Activated CD8-positive, alpha-beta memory T cell treated with anti-CD3 and anti-CD28 coated beads, Interleukin-2, amount 50 U/mL, for 1 hour (primary cell): ENCODE measurements around the gene NEDD4L.

Experiments used
- DNase-seq: peaks from one replicate; pipeline ENCODE4 v3.0.0-alpha.2; 2020; ENCODE audit errors: extremely low read depth

Gene NEDD4L

DNA sequence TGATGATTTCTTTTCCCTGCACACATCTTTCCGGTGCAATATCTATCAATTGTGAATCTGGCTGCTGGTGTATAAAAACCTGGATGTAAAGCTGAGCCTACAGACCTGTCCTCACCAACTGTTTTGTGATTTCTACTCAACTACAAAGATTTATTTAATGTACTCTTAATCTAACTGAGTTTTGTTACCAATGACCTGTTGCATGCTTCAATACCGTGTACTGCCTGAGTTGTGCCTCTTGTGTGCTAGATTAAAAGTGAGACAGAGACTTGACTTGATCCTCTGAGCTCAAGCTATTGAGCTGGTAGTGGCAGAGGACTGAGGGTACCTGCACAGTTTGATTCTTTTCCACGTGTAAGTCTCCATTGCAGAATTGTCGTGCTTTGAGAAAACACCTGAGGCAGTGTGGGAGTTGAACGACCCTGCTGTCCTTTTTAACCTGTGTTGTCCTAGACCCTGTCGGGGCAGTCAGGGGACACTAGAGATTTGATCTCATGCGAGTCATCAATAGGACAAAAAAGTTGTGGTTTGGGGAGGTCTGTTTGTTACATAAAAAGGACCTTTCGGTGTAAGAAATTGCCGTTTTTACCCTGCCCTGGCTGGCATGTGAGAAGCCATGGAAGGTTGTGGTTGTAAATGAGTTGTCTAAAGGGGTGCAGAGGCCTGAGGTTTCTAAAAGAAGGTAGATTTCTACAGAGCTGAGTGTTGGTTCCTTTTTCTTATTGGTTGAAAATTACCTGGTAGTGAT lies 353.5 kb downstream of the NEDD4L start:
- DNase-seq, result no peak

DNA sequence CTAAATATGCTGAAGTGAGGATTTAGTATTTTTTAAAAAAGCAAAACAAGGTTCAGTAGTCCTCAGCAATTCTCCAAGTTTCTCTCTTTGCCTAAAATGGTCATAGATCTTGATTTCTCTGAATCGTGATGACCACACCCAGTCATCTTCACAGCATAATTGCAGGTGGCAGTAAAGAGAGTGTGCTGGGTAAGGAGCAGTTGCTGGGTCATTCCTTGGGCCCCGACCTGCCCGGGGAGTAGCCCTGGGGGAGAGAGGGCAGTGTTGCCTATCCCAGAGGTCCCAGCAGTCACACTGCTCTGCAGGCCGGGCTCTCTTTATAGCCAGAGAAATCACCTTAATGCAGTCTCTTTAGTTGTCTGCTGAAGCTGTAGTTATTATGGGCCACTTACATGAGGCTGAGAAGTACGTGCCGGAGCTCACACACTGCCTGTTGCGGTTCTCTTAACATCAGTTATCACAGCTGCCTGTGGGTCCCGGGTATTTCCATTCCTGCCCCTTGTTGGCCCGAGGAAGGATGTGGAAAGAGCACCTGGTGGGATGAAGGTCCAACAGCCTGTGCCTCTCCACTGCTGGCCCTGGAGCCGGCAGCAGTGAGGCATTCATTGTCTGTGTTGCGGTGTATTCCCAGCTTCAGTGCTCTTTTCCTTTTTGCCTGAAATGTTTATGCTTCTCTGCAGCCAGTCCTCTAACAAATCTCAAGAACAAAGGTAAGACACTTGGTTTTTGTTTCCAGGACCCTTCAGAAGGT lies 354.8 kb downstream of the NEDD4L start:
- DNase-seq, result no peak

DNA sequence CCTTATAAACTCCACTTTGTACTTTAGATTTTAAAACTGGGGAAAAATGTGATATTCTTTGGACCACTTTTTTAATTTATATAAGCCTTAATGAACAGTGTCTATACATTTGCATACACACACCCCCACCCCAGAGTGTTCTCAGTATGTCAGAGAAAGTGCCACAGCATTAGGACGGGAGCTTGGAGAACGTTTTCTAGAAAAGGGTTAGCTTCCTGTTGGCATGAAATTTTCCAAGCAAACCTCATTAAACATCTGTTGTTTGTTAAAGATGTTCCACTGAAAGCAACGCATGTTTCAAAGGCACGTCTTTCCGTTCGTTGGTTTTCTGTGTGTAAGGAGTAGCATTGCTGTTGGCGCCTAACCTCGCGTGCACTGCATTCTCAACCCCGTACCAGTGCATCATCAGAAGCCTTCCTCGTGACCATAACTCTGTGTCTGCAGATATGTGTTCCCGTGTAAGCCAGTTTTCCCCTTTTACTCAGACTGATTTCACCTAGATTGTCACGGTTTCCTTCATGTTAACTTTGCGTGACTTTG lies 356.4 kb downstream of the NEDD4L start:
- no peak for DNase-seq

- DNase-seq, result no peak
Observed at GRCh38 chr18:58401191-58401590, 357.2 kb downstream of the NEDD4L start.

GRCh38 chr18:58402247-58402646 lies 358.2 kb downstream of the NEDD4L start:
- no peak for DNase-seq

DNA sequence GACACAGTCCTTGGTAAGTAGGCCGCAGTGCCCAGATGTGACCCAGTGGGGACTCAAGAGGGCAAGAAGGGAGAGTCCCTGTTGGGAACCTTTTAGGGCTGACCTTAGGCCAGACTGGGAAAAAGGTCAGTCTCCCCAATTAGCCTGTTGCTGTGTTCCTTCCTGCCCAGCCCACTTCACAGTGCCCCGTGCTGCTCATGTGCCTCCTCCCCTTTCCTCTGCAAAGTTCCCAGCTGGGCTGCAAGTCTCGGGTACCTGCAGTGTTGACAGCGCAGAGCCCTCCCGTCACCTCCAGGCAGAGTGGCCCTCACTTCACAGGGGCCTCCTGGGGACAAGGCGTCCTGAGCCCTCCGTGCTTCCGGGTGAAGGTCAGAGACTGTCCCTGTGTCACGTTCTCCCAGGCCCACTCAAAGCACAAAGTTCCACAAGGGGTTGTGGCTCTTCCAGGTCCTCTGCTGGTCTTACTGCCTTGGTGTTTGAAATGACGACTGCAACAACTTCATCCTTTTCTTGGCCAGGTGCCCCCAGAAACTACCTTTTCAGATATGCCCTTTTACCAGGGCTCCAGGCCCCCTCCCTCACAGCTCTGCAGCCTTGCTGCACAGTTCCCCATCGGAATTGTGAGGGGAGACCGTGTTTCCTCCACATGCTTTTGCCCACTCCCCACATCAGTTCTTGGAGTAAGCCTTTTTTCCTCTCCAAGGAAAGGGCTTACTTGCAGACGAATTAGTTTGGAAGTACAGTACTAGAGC lies 359.1 kb downstream of the NEDD4L start:
- DNase-seq, result no peak

DNA sequence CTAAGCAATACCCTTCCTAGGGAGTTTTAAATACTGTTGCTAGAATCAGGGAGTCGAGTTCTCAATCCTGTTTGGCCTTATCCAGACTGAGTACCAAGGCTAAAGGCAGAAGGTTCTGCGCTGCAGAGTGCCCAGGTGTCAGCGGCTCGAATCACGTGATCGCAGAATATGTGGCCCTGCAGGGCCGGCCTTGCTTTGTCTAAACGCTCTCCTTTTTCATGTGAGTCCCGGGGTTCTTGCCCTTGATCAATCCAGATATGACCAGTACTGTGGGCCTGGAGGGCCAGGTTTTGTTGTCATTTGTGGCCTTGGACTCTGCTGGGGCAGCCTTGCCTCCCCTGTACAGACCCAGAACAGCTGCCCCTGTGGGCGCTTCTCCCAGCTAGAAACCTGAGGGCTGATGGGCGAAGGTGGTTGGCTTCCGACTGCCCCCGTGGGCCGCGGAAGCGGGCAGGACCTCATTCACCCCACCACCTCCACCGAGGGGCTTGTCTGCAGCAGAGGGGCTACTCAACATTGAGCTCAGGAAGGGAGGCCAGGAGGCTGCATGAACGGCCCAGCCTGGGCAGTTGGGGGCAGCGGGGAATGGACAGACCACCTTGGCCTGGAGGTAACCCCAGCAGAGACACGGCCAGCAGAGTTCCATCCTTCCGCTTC lies 359.9 kb downstream of the NEDD4L start:
- no peak for DNase-seq

DNA sequence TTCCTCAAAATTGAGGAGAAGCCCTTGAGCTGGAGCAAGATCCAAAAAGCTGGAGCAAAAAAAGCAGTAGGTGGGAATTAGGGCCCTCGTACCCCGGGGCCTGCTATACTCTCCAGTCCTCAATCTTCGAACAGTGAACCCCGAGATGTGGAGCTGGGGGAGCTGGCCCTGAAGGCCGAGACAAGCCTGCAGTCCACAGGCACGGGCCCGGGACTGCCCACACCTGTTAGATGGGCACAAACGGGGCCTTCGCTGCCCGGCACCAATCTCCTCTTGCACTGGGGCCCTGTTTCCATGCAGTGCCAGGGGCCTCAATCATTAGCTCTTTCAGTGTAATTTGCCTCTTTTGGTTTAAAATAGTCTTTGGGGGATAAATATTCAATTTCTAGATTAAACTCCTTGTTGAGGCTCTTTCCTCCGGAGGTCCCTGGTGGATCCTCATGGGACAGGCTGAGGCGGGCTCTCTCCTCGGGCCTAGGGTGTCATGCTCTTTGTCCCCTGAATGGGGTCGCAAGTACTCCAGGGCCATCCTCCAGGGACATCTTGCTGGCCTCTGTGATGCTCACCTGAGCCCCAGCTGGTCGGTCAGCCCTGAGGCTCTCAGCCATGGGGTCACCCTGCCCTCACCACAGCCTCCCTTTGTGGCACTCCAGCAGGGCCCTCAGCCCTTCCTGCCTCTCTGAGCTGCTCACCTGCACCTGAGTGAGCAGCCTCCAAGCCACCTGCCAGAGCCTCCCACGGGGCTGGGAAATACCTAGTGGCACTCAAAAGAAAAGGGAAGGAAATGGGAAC lies 361.3 kb downstream of the NEDD4L start:
- DNase-seq, result no peak

DNA sequence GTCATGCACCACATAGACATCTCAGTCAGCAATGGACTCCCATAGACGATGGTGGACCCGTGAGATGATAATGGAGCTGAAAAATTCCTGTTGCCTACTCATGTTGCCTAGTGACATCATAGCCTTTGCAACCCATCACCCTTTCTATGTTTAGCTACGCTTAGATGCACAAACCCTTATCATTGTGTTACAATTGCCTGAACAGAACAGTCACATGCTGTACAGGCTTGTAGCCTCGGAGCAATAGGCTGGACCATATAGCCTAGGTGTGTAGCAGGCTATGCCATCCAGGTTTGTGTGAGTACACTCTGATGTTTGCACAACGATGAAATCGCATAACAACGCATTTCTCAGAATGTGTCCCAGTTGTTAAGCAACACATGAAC lies 363.2 kb downstream of the NEDD4L start:
- DNase-seq, result no peak

DNA sequence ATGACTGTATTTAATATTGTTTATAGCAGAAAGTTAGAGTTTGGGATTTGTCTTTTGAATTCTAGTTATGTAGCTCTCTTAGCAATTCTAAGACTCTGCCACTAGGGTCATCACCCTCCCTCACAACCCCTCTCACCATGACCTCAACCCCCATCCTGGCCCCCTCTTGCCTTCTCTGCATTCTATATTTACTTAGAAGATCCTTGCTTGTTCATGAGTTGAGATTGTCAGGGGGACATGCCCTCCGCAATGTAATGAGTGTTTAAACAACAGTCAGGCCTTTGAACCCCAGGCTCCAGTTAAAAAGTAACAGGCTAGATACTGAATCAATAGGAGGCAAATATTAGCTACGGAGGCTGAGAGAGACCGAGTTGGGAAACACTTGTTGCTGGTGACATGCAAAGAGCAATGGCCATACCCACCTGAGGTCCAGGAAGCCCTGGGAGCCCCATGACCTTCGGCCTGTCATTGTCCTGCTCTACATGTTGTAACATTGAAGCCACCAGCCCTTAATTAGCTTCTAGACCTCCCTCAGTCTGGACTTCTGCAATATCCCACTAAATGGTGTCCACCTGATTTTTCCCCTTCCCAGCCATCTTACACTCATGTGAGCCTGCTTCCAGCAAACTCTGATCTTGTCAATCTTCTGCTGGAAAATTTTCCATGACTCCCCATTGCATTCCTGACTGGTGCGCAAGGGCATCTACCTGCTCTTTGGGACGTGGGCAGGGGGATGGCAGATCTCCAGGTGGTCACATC lies 363.8 kb downstream of the NEDD4L start:
- DNase-seq, result no peak

GRCh38 chr18:58408665-58409064 lies 364.6 kb downstream of the NEDD4L start:
- no peak for DNase-seq

DNA sequence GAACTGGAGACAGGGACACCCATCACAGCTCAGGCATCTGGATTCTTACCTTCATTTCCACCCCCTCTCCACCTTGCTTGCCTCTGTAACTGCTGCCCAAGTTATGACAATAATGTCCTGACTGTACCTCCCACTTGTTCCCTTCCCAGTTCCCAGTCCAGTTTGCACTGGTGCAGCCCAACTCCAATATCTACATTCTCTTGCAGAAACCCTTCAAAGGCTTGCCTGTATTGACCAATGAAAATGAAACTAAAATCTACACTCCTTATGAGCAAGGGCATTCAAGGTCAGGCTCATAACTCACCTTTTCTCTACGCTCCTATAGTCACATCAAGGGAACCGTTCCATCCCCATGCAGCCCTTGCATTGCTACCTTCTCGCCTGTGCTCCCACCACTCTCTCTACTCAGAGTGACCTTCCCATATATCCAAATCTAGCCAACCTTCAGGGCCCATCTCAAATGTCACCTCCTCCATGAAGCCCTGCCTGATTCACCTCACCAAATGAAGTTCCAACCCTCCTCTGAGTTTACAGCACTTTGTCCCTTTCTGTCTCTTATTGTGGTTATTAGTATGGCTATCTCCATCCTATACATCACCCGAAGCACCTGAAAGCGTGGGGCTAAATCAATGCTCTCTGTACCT lies 365.9 kb downstream of the NEDD4L start:
- no peak for DNase-seq

DNA sequence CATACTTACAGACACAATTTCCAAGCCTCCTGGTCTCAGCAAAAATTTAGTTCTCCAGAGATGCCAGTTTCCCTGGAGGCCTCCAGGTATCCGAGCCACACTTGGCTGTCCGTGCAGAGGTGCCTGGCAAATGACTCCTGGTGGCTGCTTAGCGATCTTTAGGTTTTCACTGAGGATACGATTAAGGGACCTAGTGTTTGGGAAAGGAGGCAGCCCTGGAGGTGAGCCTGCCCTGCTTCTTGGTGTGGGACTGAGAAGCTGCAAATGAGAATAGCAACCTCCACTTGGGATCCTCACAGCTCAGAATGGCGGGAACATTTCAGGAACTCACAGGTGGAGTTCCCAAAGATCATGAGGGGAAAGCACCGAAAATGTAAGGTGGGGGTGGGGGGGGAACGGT lies 367.3 kb downstream of the NEDD4L start:
- no peak for DNase-seq

DNA sequence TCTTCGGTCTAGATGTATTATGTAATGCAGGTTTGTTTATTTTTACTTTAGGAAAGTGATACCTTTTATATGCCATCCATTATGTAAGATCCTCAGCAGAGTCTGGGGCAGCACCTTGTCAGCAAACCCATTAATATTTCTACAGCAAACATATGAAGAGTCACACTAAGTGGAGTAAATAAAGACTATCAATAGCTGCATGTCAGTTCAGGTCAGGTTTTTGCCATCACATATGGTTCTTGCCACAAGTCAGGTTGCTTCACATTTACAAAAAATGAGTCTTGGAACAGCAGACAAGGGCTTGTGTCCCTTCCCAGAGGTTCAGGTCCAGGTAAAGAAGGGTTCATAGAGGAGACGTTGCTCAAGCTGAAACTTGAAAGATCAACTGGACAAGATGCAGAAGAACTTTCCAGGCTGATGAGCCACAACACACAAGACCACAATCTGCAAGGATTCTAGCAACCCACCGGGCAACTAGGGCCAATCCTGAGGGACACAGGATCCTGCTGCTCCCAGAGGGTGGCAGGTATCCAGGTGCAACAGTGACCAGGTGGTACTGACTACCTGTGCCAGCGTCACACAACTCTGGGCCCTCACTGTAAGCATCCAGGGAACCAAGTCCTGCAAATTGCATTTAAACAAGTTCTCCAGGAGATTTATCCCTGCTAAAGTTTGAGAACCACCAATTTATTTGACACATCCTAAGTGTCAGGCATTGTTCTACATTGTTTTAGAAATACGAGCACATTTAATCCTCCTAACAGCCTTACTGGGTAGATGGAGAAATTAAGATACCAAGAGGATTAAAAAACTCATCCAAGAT lies 369.0 kb downstream of the NEDD4L start:
- DNase-seq, result no peak

GRCh38 chr18:58413667-58414628 lies 369.9 kb downstream of the NEDD4L start:
- DNase-seq, result no peak

DNA sequence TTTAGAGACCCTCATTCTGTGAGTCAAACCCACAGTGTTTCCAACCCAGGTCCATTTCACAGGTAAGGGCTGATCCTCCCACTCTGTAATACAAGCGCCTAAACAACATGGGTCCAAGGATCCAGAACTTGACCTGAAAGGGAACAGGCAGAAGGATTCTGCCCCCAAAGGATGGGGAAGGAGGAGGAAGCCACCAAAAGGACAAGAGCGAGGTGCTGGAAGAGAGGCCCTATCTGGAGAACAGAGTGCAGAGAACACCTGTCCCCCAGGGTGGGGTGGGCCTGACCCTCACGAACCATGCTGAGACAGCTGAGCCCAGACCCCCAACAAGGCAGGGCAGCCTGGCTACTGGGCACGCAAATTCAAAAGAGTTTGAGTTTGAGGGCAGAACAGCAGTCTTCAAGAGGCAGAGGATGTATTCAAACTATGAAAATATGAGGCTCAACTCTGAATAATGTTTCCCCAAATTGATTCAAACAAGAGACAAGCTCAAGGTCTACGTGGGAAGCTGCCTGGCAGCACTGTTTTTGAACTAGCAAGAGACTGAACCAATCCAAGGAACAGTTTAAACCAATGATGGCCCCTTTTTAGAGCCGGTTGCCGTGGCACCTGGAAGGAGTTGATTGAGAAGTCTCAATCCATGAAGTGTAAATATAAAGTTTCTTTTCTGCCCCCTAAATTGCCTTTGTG lies 372.1 kb downstream of the NEDD4L start:
- no peak for DNase-seq
